ENCODE results near the gene TMC3. TPM values are rescaled to one million over a fixed set of nuclear protein-coding genes. Genes with fewer than 3 reads are reported as not detected.
"Not testable (repeated sequence)": the region's sequence is repeated elsewhere in the genome, so short reads cannot be mapped to it uniquely, and the experiment has no call there.

TMC3 gene
- polyA plus RNA-seq, 3 donors from 2014 or later = 0.07 TPM; not detected in 2

- peaks cover 0 to 3% of the 10 kb centered on the region in 2 donors for H3K4me1 Mint-ChIP-seq
- H3K36me3 Mint-ChIP-seq = no peaks in the 10 kb centered on the region
- peaks cover 0 to 3% (median 2%) of the 10 kb centered on the region in 3 donors for H3K27me3 Mint-ChIP-seq (ENCODE audit: low read depth in 3 of 3)
- no peaks in the 10 kb centered on the region for H3K9me3 Mint-ChIP-seq
- DNase-seq = no peak
- no peak overlapping the region for H3K4me3 Mint-ChIP-seq
- H3K27ac Mint-ChIP-seq = no peak overlapping the region
These were observed 24.7 kb downstream of the TMC3 start for GRCh38 chr15:81349271-81349670.

DNA sequence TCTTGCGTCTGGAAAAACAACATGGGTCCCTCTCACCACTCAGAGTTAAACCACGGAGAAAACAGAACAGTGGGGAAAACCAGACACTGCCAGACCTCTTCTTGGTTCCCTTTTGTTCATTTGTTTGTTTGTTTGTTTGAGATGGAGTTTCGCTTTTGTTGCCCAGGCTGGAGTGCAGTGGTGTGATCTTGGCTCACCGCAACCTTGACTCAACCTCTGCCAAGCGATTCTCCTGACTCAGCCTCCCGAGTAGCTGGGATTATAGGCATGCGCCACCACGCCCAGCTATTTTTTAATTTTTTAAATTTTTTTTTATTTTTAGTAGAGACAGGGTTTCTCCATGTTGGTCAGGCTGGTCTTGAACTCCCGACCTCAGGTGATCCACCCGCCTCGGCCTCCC lies 25.3 kb downstream of the TMC3 start:
- not testable (repeated sequence) for DNase-seq; H3K27ac Mint-ChIP-seq; H3K4me3 Mint-ChIP-seq; H3K27me3 Mint-ChIP-seq (ENCODE audit: low read depth in 3 of 3); H3K36me3 Mint-ChIP-seq; H3K4me1 Mint-ChIP-seq; H3K9me3 Mint-ChIP-seq

DNA sequence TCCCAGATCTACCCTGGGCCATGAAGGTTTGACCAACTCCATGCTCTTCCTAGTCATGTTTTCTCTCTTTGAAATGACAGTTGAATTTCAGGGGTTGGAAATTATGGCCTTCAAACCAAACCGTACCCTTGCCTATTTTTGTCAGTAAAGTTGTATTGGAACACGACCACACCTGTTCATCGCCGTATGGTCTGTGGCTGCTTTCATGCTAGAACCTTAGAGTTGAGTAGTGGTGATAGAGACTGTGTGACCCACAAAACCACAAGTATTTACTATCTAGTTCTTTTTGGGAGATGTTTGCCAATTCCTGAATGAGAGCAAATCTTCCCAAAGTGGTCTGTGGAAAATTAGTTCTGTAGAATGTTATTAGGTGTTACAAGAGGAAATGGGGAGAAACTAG lies 26.1 kb downstream of the TMC3 start:
- Mint-ChIP-seq H3K27me3 (ENCODE audit: low read depth in 3 of 3) (peaks cover 0 to 5% (median 2%) of the 10 kb centered on the region in 3 donors), H3K4me1 (peaks cover 0 to 3% of the 10 kb centered on the region in 2 donors), H3K36me3 (no peaks in the 10 kb centered on the region), H3K27ac (no peak overlapping the region), H3K4me3 (no peak overlapping the region), H3K9me3 (no peaks in the 10 kb centered on the region)
- DNase-seq = no peak

DNA sequence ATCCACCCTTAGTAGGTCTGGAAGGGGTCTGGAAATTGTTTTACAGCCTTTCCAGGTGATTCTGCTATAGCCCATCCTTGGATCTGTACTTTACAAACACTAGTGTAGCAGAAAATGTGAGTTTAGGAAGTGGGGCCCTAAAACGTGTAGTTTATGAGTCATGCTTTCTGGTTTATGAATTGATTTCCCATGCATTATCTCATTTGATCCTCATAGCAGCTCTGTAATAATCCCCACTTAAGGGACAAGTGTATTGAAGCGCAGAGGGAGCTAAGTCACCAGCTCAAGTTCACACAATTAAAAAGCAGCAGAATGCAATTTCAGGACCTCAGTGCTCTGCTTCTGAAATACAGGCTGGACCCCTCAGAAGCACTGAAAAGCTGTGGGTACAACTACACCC lies 27.4 kb downstream of the TMC3 start:
- Mint-ChIP-seq H3K4me3 (no peak overlapping the region), H3K4me1 (peaks cover 0 to 3% of the 10 kb centered on the region in 2 donors), H3K36me3 (no peaks in the 10 kb centered on the region), H3K27me3 (ENCODE audit: low read depth in 3 of 3) (peaks cover 0 to 5% (median 2%) of the 10 kb centered on the region in 3 donors), H3K27ac (no peak overlapping the region), H3K9me3 (no peaks in the 10 kb centered on the region)
- DNase-seq = no peak

DNA sequence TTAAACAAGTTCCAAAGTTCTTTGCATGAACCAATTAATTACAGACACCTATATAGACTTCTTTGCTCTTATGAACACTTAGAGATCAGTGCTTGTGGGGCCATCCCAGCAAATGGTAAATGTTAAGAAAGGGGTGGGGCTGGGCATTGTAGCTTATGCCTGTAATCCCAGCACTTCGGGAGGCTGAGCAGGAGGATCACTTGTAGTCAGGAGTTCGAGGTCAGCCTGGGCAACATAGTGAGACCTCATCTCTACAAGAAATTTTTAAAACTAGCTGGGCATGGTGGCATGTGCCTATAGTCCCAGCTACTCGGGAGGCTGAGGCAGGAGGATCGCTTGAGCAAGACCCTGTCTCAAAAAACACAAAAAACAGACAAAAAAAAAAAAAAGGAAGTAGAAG lies 30.6 kb downstream of the TMC3 start:
- H3K4me1 Mint-ChIP-seq = peaks cover 0 to 3% of the 10 kb centered on the region in 2 donors
- H3K36me3 Mint-ChIP-seq = no peaks in the 10 kb centered on the region
- H3K4me3 Mint-ChIP-seq = no peak overlapping the region
- no peak overlapping the region for H3K27ac Mint-ChIP-seq
- DNase-seq = no peak
- H3K9me3 Mint-ChIP-seq = no peaks in the 10 kb centered on the region
- peaks cover 1 to 5% (median 2%) of the 10 kb centered on the region in 3 donors for H3K27me3 Mint-ChIP-seq (ENCODE audit: low read depth in 3 of 3)

DNA sequence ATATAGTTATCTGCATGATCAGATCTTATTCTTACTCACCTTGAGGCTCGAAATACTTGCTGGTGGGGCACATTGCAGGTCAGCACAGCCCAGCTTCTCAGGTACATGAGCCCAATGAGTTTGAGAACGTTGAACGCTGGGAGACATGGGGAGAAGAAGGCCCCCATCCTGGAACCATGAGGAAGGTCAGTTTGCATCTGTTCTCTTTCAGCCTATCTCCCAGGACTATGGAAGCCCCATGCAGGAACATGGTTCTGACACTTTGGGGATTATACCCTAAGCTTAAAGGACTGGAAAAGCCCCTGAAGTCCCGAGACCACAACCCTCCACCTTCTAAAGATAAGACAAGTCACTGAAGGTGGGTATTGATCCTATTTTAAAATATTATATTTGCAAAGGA lies 32.7 kb downstream of the TMC3 start:
- peaks cover 1 to 2% (median 2%) of the 10 kb centered on the region in 3 donors for H3K27me3 Mint-ChIP-seq (ENCODE audit: low read depth in 3 of 3)
- no peak overlapping the region for H3K4me3 Mint-ChIP-seq
- no peaks in the 10 kb centered on the region for H3K36me3 Mint-ChIP-seq
- no peak for DNase-seq
- H3K27ac Mint-ChIP-seq = no peak overlapping the region
- H3K4me1 Mint-ChIP-seq = no peaks in the 10 kb centered on the region
- no peaks in the 10 kb centered on the region for H3K9me3 Mint-ChIP-seq

GRCh38 chr15:81339851-81340250 lies 34.2 kb downstream of the TMC3 start:
- no peaks in the 10 kb centered on the region for H3K36me3 Mint-ChIP-seq
- H3K9me3 Mint-ChIP-seq = no peaks in the 10 kb centered on the region
- peaks cover 0 to 2% (median 1%) of the 10 kb centered on the region in 3 donors for H3K27me3 Mint-ChIP-seq (ENCODE audit: low read depth in 3 of 3)
- DNase-seq = no peak
- peak overlapping the region in 1 of 5 donors; percentile 12 for H3K4me3 Mint-ChIP-seq
- no peaks in the 10 kb centered on the region for H3K4me1 Mint-ChIP-seq
- H3K27ac Mint-ChIP-seq = no peak overlapping the region

DNA sequence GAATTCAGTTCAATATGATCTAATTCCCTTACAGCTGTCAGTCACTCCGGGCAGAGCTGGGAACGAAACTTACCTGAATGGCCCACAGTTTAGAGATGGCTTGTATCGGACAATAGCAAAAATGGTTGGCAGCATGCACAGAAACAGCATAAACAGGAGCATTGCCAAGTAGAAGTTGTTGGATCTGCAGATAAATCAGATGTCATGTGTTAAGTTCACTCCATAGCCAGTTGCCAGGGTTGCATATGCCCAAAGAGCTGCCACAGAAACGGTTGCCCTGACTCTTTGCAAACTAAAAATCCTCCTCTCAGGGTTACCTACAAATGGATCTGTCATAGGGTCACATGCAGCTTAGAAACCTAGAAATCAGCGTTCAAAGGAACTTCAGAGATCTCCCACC lies 34.7 kb downstream of the TMC3 start:
- no peak overlapping the region for H3K27ac Mint-ChIP-seq
- H3K9me3 Mint-ChIP-seq = no peaks in the 10 kb centered on the region
- DNase-seq = no peak
- peaks cover 0 to 2% (median 1%) of the 10 kb centered on the region in 3 donors for H3K27me3 Mint-ChIP-seq (ENCODE audit: low read depth in 3 of 3)
- no peak overlapping the region for H3K4me3 Mint-ChIP-seq
- no peaks in the 10 kb centered on the region for H3K4me1 Mint-ChIP-seq
- no peaks in the 10 kb centered on the region for H3K36me3 Mint-ChIP-seq

GRCh38 chr15:81338170-81339007 lies 35.6 kb downstream of the TMC3 start:
- Mint-ChIP-seq H3K36me3 (no peaks in the 10 kb centered on the region), H3K9me3 (no peaks in the 10 kb centered on the region), H3K27ac (peak overlapping the region in 1 of 6 donors; percentile 46), H3K4me1 (no peaks in the 10 kb centered on the region), H3K27me3 (ENCODE audit: low read depth in 3 of 3) (peaks cover 0 to 1% (median 0%) of the 10 kb centered on the region in 3 donors), H3K4me3 (no peak overlapping the region)
- no peak for DNase-seq

DNA sequence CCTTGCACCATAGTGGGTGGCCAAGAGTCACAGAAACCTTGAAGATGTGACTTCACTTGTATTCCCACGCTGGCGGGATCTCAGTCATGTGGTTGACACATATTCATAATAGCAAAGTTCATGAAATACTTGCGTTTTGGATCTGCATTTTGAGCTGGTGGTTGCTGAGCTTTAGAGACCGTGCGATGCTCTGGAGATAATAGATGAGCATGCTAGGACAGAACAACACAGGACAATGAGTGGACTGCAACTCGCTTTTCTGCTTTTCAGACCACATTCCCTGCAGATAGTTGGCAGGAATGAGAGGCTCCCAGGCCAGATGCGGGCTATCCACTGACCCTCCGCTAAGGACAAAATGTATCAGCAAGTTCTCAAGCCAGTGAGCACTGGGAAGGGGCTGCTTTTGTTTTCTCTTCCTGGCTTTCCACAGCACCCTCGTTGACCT lies 36.3 kb downstream of the TMC3 start:
- H3K4me3 Mint-ChIP-seq = no peak overlapping the region
- DNase-seq = no peak
- peaks cover 0 to 1% (median 0%) of the 10 kb centered on the region in 3 donors for H3K27me3 Mint-ChIP-seq (ENCODE audit: low read depth in 3 of 3)
- no peaks in the 10 kb centered on the region for H3K4me1 Mint-ChIP-seq
- H3K36me3 Mint-ChIP-seq = no peaks in the 10 kb centered on the region
- no peaks in the 10 kb centered on the region for H3K9me3 Mint-ChIP-seq
- no peak overlapping the region for H3K27ac Mint-ChIP-seq

GRCh38 chr15:81337241-81337640 lies 36.8 kb downstream of the TMC3 start:
- Mint-ChIP-seq H3K4me3 (no peak overlapping the region), H3K27ac (no peak overlapping the region), H3K36me3 (no peaks in the 10 kb centered on the region), H3K27me3 (ENCODE audit: low read depth in 3 of 3) (peaks cover 0 to 1% (median 0%) of the 10 kb centered on the region in 3 donors), H3K4me1 (no peaks in the 10 kb centered on the region), H3K9me3 (no peaks in the 10 kb centered on the region)
- DNase-seq = no peak

GRCh38 chr15:81336568-81336967 lies 37.4 kb downstream of the TMC3 start:
- Mint-ChIP-seq H3K27ac (no peak overlapping the region), H3K4me3 (no peak overlapping the region), H3K27me3 (ENCODE audit: low read depth in 3 of 3) (peaks cover 0 to 1% (median 0%) of the 10 kb centered on the region in 3 donors), H3K36me3 (no peaks in the 10 kb centered on the region), H3K9me3 (no peaks in the 10 kb centered on the region), H3K4me1 (no peaks in the 10 kb centered on the region)
- DNase-seq = peak; percentile 26 to 45 (median 28)

GRCh38 chr15:81335631-81336030 lies 38.4 kb downstream of the TMC3 start:
- Mint-ChIP-seq H3K36me3 (no peaks in the 10 kb centered on the region), H3K27me3 (ENCODE audit: low read depth in 3 of 3) (peaks cover 0 to 1% (median 0%) of the 10 kb centered on the region in 3 donors), H3K4me3 (no peak overlapping the region), H3K9me3 (no peaks in the 10 kb centered on the region), H3K4me1 (no peaks in the 10 kb centered on the region), H3K27ac (no peak overlapping the region)
- DNase-seq = no peak

GRCh38 chr15:81334768-81335435 lies 39.1 kb downstream of the TMC3 start:
- no peak overlapping the region for H3K4me3 Mint-ChIP-seq
- no peaks in the 10 kb centered on the region for H3K9me3 Mint-ChIP-seq
- no peak for DNase-seq
- no peaks in the 10 kb centered on the region for H3K4me1 Mint-ChIP-seq
- no peak overlapping the region for H3K27ac Mint-ChIP-seq
- peaks cover 0 to 3% (median 1%) of the 10 kb centered on the region in 3 donors for H3K27me3 Mint-ChIP-seq (ENCODE audit: low read depth in 3 of 3)
- no peaks in the 10 kb centered on the region for H3K36me3 Mint-ChIP-seq
